ENCODE results near the gene ACTR2. TPM values are rescaled to one million over a fixed set of nuclear protein-coding genes. Genes with fewer than 3 reads are reported as not detected.

Gene ACTR2
- total and polyA plus RNA-seq, 2 of the 13 experiments (the other 11 are each of a cell fraction or from before 2014, with no cell fraction given) = 51.2 to 100 TPM

- Histone ChIP-seq H3K4me1 (ENCODE audit: insufficient read depth, low read length) (peaks cover 60% of the 10 kb centered on the region), H3K9me3 (ENCODE audit: low read length) (no peaks in the 10 kb centered on the region), H4K20me1 (ENCODE audit: insufficient read depth, low read length) (no peaks in the 10 kb centered on the region), H3K4me2 (ENCODE audit: low read depth, low read length) (no peak overlapping the region), H3K9ac (ENCODE audit: insufficient read depth, low read depth, low read length) (no peak overlapping the region), H3K27me3 (ENCODE audit: control insufficient read depth in 1 of 2, insufficient read depth in 2 of 2, low read length in 2 of 2) (no peaks in the 10 kb centered on the region), H3K79me2 (ENCODE audit: insufficient read depth, low read length) (no peaks in the 10 kb centered on the region), H3K36me3 (replicated peaks in 1 of 2; ENCODE audit: control insufficient read depth in 1 of 2, insufficient read depth in 2 of 2, low read length in 2 of 2) (no peaks in the 10 kb centered on the region), H3K4me3 (replicated peaks in 1 of 3; ENCODE audit: insufficient read depth in 1 of 3, low read depth in 2 of 3, low read length in 3 of 3) (no peak overlapping the region), H2AFZ (ENCODE audit: low read length) (no peak overlapping the region), H3K27ac (ENCODE audit: extremely low read length, insufficient read depth, low read length) (no peak overlapping the region)
- TF ChIP-seq ZBTB34 (CRISPR knock-in tag; IDR thresholded peaks at IDR 0.05) (no peak), ZBTB26 (CRISPR knock-in tag; IDR thresholded peaks at IDR 0.05; ENCODE audit: borderline replicate concordance) (no peak), ZNF33A (CRISPR knock-in tag; IDR thresholded peaks at IDR 0.05; ENCODE audit: borderline replicate concordance) (no peak), ZNF138 (CRISPR knock-in tag; IDR thresholded peaks at IDR 0.05; ENCODE audit: low read depth) (no peak), AHDC1 (CRISPR knock-in tag; IDR thresholded peaks at IDR 0.05; ENCODE audit: borderline replicate concordance) (no peak), NR2C2 (CRISPR knock-in tag; IDR thresholded peaks at IDR 0.05; ENCODE audit: borderline replicate concordance) (no peak), SKIL (CRISPR knock-in tag; IDR thresholded peaks at IDR 0.05; ENCODE audit: borderline replicate concordance) (no peak), ZNF501 (CRISPR knock-in tag; IDR thresholded peaks at IDR 0.05) (no peak), STAG1 (CRISPR knock-in tag; IDR thresholded peaks at IDR 0.05) (no peak), HMGA1 (CRISPR knock-in tag; conservative IDR thresholded peaks at IDR 0.05) (no peak), ZNF619 (CRISPR knock-in tag; IDR thresholded peaks at IDR 0.05) (no peak)
- no TSS peak for BruUV-seq (replicated peaks)
- intact Hi-C loops (cut with micrococcal nuclease; ENCODE audit: unreplicated experiment) (no loop called here), in situ Hi-C loops (cut with HindIII; ENCODE audit: extremely low pct_ligation_motif_present, low pct_unique_long_range_greater_than_20kb) (no loop called here)
- ChIA-PET POLR2A (interaction anchor here (0.7 to 1.1 kb wide), 2 partner anchors 66 to 70 kb away, joined by 3 read pairs; partner anchors contain the start of gene ACTR2), CTCF (ENCODE audit: low intra/inter-chr PET ratio, low total read pairs) (no interaction called here)
- no peak for DNase-seq (ENCODE audit: low spot score)
- WGBS (ENCODE audit: low lambda C conversion rate) = 78% methylated on average over 5 of the region's 5 CpGs
- ATAC-seq = peak; percentile 4; the same call in 1 of the 3 replicates
- FAIRE-seq = no peak
Measured at GRCh38 chr2:65293376-65293775, 65.7 kb downstream of the ACTR2 start.

All from HepG2 (cell line).